Suprapubic skin (tissue), 4 donors: ENCODE data around the gene KLHL10. TPM values are rescaled to one million over a fixed set of nuclear protein-coding genes. Genes with fewer than 3 reads are reported as not detected.

Source experiments
- DNase-seq, 2 donors: peaks; one replicate each; pipeline ENCODE4 v3.0.0-alpha.2; 2019; ENCODE audit warnings: low spot score in 2 of 2
- H3K27ac ChIP-seq: fragments of 200-600 bp; sonication (generic); one replicate; pipeline ENCODE4 v1.5.1; 2019
- H3K27me3 ChIP-seq: fragments of 200-600 bp; sonication (generic); one replicate; pipeline ENCODE4 v1.5.1; 2019
- H3K36me3 ChIP-seq: fragments of 200-600 bp; sonication (generic); one replicate; pipeline ENCODE4 v1.5.1; 2019
- H3K4me1 ChIP-seq: fragments of 200-600 bp; sonication (generic); one replicate; pipeline ENCODE4 v1.5.1; 2019
- H3K4me3 ChIP-seq: fragments of 200-600 bp; sonication (generic); one replicate; pipeline ENCODE4 v1.5.1; 2019; ENCODE audit warnings: mild to moderate bottlenecking
- H3K9me3 ChIP-seq: fragments of 200-600 bp; sonication (generic); one replicate; pipeline ENCODE4 v1.5.1; 2019
- EP300 ChIP-seq: sonication (generic); formaldehyde crosslinking; IDR thresholded peaks from one replicate; pipeline ENCODE4 v1.6.1; 2017; ENCODE audit warnings: antibody characterized with exemption
- POLR2A ChIP-seq, 2 donors: fragments of 450-650 bp; IDR thresholded peaks; one replicate each; pipeline ENCODE4 v1.6.1; 2017; ENCODE audit warnings: antibody characterized with exemption in 2 of 2, mild to moderate bottlenecking in 2 of 2, moderate library complexity in 2 of 2
- POLR2AphosphoS5 ChIP-seq, 3 donors: sonication (generic); formaldehyde crosslinking; IDR thresholded peaks; one replicate each; pipeline ENCODE4 v1.6.1; 2017; ENCODE audit warnings: antibody characterized with exemption in 3 of 3
- WGBS: methylation state at CpG from one replicate; pipeline ENCODE4 v1.1.5; 2018; 5-methylcytosine and 5-hydroxymethylcytosine counted together
- total RNA-seq, 4 donors: library from RNA; depleted of rRNA; stranded (reverse); fragments of >200 nt; gene quantifications; one replicate each; pipeline ENCODE4 v1.1.0, GENCODE V29; 2016
- TF ChIP-seq, protein P1 (sequence below), 2 donors: fragments of 200-600 bp in 1 of 2; fragments of 450-650 bp in 1 of 2; sonication (generic) in 1 of 2; IDR thresholded peaks; one replicate each; pipeline ENCODE4 v1.5.1; 2016 to 2019; ENCODE audit warnings: antibody characterized with exemption in 2 of 2, mild to moderate bottlenecking in 1 of 2, moderate library complexity in 1 of 2

Gene KLHL10
- under 1 TPM in 1 of 4 donors, not detected in 3; 0.30 TPM for total RNA-seq

DNA sequence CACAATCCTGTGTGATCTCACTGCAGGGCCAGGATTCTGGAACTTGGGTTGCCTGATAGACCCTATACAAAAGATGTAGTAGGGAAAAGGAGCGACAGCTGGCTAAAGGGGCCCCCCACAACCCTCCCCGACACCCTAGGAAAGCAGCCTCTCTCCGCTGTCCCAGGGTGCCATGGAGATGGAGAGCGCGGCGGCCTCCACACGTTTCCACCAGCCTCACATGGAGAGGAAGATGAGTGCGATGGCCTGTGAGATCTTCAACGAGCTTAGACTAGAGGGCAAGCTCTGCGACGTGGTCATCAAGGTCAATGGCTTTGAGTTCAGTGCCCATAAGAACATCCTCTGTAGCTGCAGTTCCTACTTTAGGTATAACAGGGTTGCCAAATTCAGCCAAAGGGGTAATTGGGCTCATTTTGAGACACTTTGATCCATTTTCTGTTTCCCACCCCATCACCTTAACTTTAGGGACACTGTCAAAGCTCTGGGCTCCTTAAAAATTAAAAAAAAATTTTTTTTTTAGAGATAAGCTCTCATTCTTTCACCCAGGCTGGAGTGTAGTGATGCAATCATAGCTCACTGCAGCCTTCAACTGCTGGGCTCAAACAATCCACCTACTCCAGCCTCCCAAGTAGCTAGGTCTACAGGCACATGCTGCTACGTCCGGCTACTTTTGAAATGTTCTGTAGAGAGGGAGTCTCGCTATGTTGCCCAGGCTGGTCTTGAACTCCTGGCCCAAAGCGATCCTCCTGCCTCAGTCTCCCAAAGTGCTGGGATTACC is at the start of gene KLHL10:
Gene KLHL10 (plus strand): TSS at position 65 of the 778 bp plus-strand sequence. CDS start 108 bp downstream, at position 173.
- DNase-seq: no peak
- 97% methylated on average over 15 of the region's 15 CpGs for WGBS
- H3K36me3 ChIP-seq: no peaks in the 10 kb centered on the region
- H3K4me1 ChIP-seq: peaks cover 19% of the 10 kb centered on the region
- H3K27me3 ChIP-seq: no peaks in the 10 kb centered on the region
- H3K4me3 ChIP-seq: peak within 1 kb of the TSS; percentile 95
- TF ChIP-seq, protein P1, sequence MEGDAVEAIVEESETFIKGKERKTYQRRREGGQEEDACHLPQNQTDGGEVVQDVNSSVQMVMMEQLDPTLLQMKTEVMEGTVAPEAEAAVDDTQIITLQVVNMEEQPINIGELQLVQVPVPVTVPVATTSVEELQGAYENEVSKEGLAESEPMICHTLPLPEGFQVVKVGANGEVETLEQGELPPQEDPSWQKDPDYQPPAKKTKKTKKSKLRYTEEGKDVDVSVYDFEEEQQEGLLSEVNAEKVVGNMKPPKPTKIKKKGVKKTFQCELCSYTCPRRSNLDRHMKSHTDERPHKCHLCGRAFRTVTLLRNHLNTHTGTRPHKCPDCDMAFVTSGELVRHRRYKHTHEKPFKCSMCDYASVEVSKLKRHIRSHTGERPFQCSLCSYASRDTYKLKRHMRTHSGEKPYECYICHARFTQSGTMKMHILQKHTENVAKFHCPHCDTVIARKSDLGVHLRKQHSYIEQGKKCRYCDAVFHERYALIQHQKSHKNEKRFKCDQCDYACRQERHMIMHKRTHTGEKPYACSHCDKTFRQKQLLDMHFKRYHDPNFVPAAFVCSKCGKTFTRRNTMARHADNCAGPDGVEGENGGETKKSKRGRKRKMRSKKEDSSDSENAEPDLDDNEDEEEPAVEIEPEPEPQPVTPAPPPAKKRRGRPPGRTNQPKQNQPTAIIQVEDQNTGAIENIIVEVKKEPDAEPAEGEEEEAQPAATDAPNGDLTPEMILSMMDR (IDR thresholded peaks at IDR 0.05): no peak
- no peak for TF ChIP-seq POLR2A (IDR thresholded peaks at IDR 0.05)
- no peak for TF ChIP-seq EP300
- TF ChIP-seq POLR2AphosphoS5 (IDR thresholded peaks at IDR 0.05): no peak
- H3K27ac ChIP-seq: no peak within 1 kb of the TSS
- H3K9me3 ChIP-seq: no peaks in the 10 kb centered on the region

DNA sequence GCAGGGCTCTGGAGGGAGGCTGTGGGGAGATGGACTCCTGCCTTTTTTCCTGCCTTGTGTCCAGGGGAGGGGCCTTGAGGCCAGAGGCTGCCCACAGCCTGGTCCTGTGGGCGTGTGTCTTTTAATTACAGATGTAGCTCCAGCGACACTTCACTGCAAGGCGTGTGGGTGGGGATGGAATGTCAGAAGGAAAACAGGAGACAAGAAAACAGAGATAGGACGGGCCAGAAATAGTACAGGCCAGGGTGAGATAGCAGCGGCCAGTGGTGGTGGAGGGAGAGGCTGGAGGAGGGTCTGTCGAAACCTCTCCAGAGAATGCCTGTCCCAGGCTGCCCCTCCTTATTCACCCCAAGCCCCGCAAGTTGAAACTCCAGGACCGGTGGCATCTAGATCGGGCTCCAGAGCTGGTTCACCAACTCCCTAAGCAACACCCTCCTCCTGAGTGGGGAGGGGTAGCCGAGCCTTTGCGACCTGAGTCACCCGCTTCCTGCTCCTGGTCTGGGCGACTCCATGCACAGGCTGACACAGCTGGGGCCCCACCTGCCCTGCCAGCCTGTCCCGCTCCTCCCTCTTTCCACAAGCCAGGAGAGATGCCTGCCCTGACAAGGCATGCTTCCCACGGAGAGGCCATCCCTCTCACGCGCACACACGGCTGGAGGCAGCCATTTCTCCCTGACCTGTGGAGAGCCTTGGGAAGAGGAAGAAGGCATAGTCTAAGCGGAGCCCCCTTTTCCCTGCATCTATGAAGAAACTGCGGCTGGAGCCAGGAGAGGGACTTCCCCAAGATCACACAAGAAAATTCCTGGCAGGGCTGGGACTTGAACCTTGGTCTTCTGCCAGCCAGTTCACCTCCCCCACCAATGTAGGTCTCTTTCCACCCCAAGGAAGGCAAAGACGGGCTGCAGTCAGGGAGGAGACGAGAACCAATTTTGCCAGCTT is 44.5 kb upstream of the KLHL10 start:
- peak overlapping the region; percentile 94 for H3K27ac ChIP-seq
- no peaks in the 10 kb centered on the region for H3K9me3 ChIP-seq
- no peaks in the 10 kb centered on the region for H3K27me3 ChIP-seq
- TF ChIP-seq, protein P1 (IDR thresholded peaks at IDR 0.05): no peak
- peak in 1 of 3 donors; percentile 66 for TF ChIP-seq POLR2AphosphoS5 (IDR thresholded peaks at IDR 0.05)
- H3K4me3 ChIP-seq: peak overlapping the region; percentile 31
- peak in 1 of 2 donors; percentile 76 for DNase-seq
- H3K4me1 ChIP-seq: peaks cover 67% of the 10 kb centered on the region
- 33% methylated on average over 15 of the region's 22 CpGs for WGBS
- no peaks in the 10 kb centered on the region for H3K36me3 ChIP-seq

DNA sequence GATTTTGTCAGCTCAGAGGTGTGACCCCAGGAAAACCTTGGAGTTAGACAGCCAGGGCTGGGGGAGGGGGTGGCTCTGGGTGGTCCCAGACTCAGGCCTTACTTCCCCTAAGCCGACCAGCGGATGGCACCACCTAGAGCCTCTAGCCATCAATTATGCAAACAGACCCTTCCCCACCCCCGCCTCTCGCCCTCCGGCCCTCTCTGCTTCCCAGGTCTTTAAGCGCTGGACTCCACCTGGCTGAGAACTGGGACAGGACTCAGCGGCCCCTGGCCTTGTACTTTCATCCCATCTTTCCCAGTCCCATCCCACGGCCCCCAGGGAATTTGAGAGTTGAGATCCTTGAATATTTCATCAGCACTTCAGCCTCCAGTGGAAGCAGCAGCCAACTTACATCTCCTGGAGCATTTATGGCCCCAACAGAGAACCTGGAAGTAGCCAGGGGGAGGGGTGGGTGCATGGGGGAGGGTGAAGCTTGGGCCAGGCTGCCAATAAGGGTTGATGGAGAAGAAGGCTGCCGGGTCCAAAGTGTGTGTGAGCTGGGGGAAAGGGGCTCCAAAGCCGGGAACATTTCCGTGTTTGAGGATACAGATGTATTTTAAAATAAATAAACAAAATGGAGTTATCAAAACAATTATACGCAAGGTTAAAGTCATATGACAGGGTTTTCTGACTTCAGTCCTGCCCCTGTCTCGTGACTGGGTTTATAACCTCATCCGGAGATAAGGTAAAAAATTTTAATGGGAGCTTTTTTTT is 43.7 kb upstream of the KLHL10 start:
- no peaks in the 10 kb centered on the region for H3K27me3 ChIP-seq
- DNase-seq: no peak
- TF ChIP-seq EP300 (no peak), POLR2AphosphoS5 (IDR thresholded peaks at IDR 0.05) (no peak), POLR2A (IDR thresholded peaks at IDR 0.05) (no peak)
- TF ChIP-seq, protein P1 (IDR thresholded peaks at IDR 0.05): no peak
- peaks cover 58% of the 10 kb centered on the region for H3K4me1 ChIP-seq
- no peaks in the 10 kb centered on the region for H3K36me3 ChIP-seq
- H3K9me3 ChIP-seq: no peaks in the 10 kb centered on the region
- WGBS: 62% methylated on average over 14 of the region's 14 CpGs
- H3K4me3 ChIP-seq: peak overlapping the region; percentile 31
- H3K27ac ChIP-seq: peak overlapping the region; percentile 94

DNA sequence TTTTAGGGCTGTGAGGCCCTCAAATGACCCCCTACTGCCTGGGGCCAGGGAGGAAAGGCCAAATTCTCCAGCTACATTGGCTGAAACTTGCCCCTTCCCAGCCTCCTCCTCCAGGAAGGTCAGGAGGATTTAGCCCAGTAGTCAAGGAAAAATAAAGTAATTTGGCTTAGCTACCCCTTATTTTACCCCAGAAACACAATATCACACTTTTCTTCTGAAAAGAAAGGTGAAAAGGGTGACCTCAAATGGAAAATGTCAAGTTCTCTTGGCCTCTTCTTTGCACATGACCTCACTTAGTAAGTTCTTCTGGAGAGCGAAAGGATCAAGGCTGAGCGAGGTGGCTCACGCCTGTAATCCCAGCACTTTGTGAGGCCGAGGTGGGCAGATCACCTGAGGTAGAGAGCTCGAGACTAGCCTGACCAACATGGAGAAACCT is 43.1 kb upstream of the KLHL10 start:
- no peak for DNase-seq
- Histone ChIP-seq H3K27ac (peak overlapping the region; percentile 94), H3K4me1 (peaks cover 56% of the 10 kb centered on the region)

More for the DNA sequence above, 43.1 kb upstream of the KLHL10 start:
- WGBS: 94% methylated on average over 5 of the region's 5 CpGs
- H3K4me3 ChIP-seq: no peak overlapping the region
- H3K36me3 ChIP-seq: no peaks in the 10 kb centered on the region
- H3K9me3 ChIP-seq: no peaks in the 10 kb centered on the region
- TF ChIP-seq EP300: no peak
- TF ChIP-seq POLR2AphosphoS5 (IDR thresholded peaks at IDR 0.05): no peak
- TF ChIP-seq POLR2A (IDR thresholded peaks at IDR 0.05): no peak
- TF ChIP-seq, protein P1 (IDR thresholded peaks at IDR 0.05): no peak
- H3K27me3 ChIP-seq: no peaks in the 10 kb centered on the region
